Left lung (tissue), 10 donors: ENCODE measurements around the gene KATNAL1. TPM values are rescaled to one million over a fixed set of nuclear protein-coding genes. Genes with fewer than 3 reads are reported as not detected.
"Not testable (repeated sequence)": the region's sequence is repeated elsewhere in the genome, so short reads cannot be mapped to it uniquely, and the experiment has no call there.

Source experiments
- ATAC-seq: fragments of 200-7000 bp; cut with Tn5 transposase; one replicate; pipeline ENCODE4 v1.9.1; 2020; ENCODE audit warnings: moderate library complexity
- DNase-seq, 4 donors: peaks; one replicate each; pipeline ENCODE4 v3.0.0-alpha.2; 2013 to 2020
- H3K27ac ChIP-seq, 2 donors: fragments of 200-600 bp; sonication (generic) in 1 of 2; one replicate each; pipeline versions ENCODE4 v1.5.0 to v1.8.0; 2020 to 2021
- H3K27me3 ChIP-seq, 2 donors: fragments of 200-600 bp; sonication (generic) in 1 of 2; one replicate each; pipeline versions ENCODE4 v1.5.0 to v1.8.0; 2020 to 2021
- H3K36me3 ChIP-seq, 2 donors: fragments of 200-600 bp; sonication (generic) in 1 of 2; one replicate each; pipeline versions ENCODE4 v1.5.0 to v1.8.0; 2020 to 2021
- H3K4me1 ChIP-seq, 2 donors: fragments of 200-600 bp; one replicate each; pipeline ENCODE4 v1.8.0; 2021
- H3K4me3 ChIP-seq, 2 donors: fragments of 200-600 bp; sonication (generic) in 1 of 2; one replicate each; pipeline versions ENCODE4 v1.5.0 to v1.8.0; 2020 to 2021; ENCODE audit warnings: mild to moderate bottlenecking in 1 of 2
- H3K9me3 ChIP-seq, 2 donors: fragments of 200-600 bp; sonication (generic) in 1 of 2; one replicate each; pipeline versions ENCODE4 v1.5.0 to v1.8.0; 2020 to 2021
- intact Hi-C, 2 donors: fragments of 100-400 bp; cut with DNase I; formaldehyde crosslinking; loops; one replicate each; pipeline versions ENCODE4 v1.11.2 to v1.14.2; 2022
- polyA plus RNA-seq, 6 donors: library from polyadenylated mRNA; unstranded; fragments of 120-200 nt; gene quantifications; one replicate each; pipeline ENCODE4 v1.2.1, GENCODE V29; 2013; ENCODE audit not compliant: insufficient read length in 6 of 6
- total RNA-seq, 2 donors: library from RNA; stranded (reverse); fragmentation: NEBNext Ultra II Directional; extraction: Animal tissue kit (Norgen Biotek cat#: 25700); gene quantifications; one replicate each; pipeline ENCODE4 v1.2.1, GENCODE V29; 2021
- TF ChIP-seq, protein P1 (sequence below), 2 donors: fragments of 200-600 bp; sonication (generic) in 1 of 2; IDR thresholded peaks; one replicate each; pipeline versions ENCODE4 v1.5.0 to v1.8.0; 2021; ENCODE audit warnings: antibody characterized with exemption in 2 of 2
- donor health status: DM: no; HTN: yes; CAD: no.
- donor health status: DM: no; HTN: no; CAD: no.

Gene KATNAL1
- total and polyA plus RNA-seq, 8 donors: 13.9 to 24.9 (median 16.2) TPM

- no peaks in the 10 kb centered on the region for H3K9me3 ChIP-seq
- H3K4me3 ChIP-seq: no peak overlapping the region
- TF ChIP-seq, protein P1, sequence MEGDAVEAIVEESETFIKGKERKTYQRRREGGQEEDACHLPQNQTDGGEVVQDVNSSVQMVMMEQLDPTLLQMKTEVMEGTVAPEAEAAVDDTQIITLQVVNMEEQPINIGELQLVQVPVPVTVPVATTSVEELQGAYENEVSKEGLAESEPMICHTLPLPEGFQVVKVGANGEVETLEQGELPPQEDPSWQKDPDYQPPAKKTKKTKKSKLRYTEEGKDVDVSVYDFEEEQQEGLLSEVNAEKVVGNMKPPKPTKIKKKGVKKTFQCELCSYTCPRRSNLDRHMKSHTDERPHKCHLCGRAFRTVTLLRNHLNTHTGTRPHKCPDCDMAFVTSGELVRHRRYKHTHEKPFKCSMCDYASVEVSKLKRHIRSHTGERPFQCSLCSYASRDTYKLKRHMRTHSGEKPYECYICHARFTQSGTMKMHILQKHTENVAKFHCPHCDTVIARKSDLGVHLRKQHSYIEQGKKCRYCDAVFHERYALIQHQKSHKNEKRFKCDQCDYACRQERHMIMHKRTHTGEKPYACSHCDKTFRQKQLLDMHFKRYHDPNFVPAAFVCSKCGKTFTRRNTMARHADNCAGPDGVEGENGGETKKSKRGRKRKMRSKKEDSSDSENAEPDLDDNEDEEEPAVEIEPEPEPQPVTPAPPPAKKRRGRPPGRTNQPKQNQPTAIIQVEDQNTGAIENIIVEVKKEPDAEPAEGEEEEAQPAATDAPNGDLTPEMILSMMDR (IDR thresholded peaks at IDR 0.05): no peak
- DNase-seq: no peak
- no peak for ATAC-seq
- no peaks in the 10 kb centered on the region for H3K36me3 ChIP-seq
- no peaks in the 10 kb centered on the region for H3K4me1 ChIP-seq
- no peaks in the 10 kb centered on the region for H3K27me3 ChIP-seq
- intact Hi-C loops: no loop called here
- H3K27ac ChIP-seq: no peak overlapping the region
These were observed 38.7 kb downstream of the KATNAL1 start for GRCh38 chr13:30268673-30269072.

GRCh38 chr13:30266756-30267155 lies 40.6 kb downstream of the KATNAL1 start:
- intact Hi-C loops: no loop called here
- DNase-seq: no peak

GRCh38 chr13:30259149-30259733 lies 48.1 kb downstream of the KATNAL1 start:
- H3K36me3 ChIP-seq, H3K9me3 ChIP-seq, H3K27ac ChIP-seq, H3K4me1 ChIP-seq, H3K4me3 ChIP-seq, ATAC-seq, DNase-seq, H3K27me3 ChIP-seq, intact Hi-C loops: not testable (repeated sequence)

More at GRCh38 chr13:30266756-30267155, 40.6 kb downstream of the KATNAL1 start:
- Histone ChIP-seq H3K27ac (no peak overlapping the region), H3K4me1 (no peaks in the 10 kb centered on the region), H3K9me3 (no peaks in the 10 kb centered on the region), H3K4me3 (no peak overlapping the region), H3K36me3 (no peaks in the 10 kb centered on the region), H3K27me3 (no peaks in the 10 kb centered on the region)
- TF ChIP-seq, protein P1 (IDR thresholded peaks at IDR 0.05): no peak
- ATAC-seq: no peak

GRCh38 chr13:30257468-30258099 lies 49.8 kb downstream of the KATNAL1 start:
- H3K4me1 ChIP-seq: no peaks in the 10 kb centered on the region
- intact Hi-C loops: no loop called here
- ATAC-seq: no peak
- TF ChIP-seq, protein P1 (IDR thresholded peaks at IDR 0.05): no peak
- no peaks in the 10 kb centered on the region for H3K9me3 ChIP-seq
- H3K36me3 ChIP-seq: no peaks in the 10 kb centered on the region
- H3K4me3 ChIP-seq: no peak overlapping the region
- no peaks in the 10 kb centered on the region for H3K27me3 ChIP-seq
- H3K27ac ChIP-seq: no peak overlapping the region
- DNase-seq: no peak

DNA sequence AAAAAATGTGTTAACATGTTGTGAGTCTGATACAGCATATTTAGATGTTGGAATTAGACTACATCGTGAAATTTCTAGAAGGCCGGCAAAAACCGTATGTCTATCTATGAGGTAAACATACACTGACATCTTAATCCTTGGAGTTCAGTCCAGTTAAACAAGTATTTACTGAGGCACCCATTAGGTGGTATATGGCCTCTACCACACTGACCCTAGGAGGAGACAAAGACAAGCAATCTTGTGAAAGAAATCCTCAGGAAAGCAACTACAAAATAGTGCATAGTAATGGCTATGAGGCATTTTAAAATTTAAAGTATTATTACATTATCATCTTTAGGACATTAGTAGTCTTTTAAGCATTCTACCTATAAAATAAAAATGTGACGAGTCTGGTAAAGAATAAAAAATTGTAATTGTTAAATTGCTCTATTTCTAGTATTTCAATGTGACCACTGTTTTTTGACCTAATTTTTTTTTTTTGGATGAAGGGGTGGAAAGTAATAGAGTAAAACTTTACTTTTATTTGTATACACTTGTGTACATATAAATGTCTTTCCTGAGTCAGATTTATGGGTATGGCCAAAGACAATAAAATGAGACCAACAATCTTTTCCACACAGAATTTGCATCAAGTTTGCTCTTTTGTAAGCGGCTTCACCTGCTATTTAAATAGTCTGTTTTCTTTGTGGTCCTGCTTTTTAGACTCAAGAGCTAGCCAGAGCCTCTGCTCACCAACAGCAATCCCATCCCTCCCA lies 50.5 kb downstream of the KATNAL1 start:
- DNase-seq: no peak
- Histone ChIP-seq H3K27me3 (no peaks in the 10 kb centered on the region), H3K9me3 (no peaks in the 10 kb centered on the region), H3K4me1 (no peaks in the 10 kb centered on the region), H3K36me3 (no peaks in the 10 kb centered on the region), H3K27ac (no peak overlapping the region), H3K4me3 (no peak overlapping the region)
- intact Hi-C loops: no loop called here
- TF ChIP-seq, protein P1 (IDR thresholded peaks at IDR 0.05): no peak
- no peak for ATAC-seq
